ENCODE measurements around the gene GRK7. TPM values are rescaled to one million over a fixed set of nuclear protein-coding genes. Genes with fewer than 3 reads are reported as not detected.

The GRK7 gene, protein sequence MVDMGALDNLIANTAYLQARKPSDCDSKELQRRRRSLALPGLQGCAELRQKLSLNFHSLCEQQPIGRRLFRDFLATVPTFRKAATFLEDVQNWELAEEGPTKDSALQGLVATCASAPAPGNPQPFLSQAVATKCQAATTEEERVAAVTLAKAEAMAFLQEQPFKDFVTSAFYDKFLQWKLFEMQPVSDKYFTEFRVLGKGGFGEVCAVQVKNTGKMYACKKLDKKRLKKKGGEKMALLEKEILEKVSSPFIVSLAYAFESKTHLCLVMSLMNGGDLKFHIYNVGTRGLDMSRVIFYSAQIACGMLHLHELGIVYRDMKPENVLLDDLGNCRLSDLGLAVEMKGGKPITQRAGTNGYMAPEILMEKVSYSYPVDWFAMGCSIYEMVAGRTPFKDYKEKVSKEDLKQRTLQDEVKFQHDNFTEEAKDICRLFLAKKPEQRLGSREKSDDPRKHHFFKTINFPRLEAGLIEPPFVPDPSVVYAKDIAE (N-terminal part only)
- total RNA-seq (under 1 TPM in 2 of 5 donors, not detected in 3; 0.29 to 0.37 TPM), polyA plus RNA-seq (under 1 TPM in 1 of 3 donors, not detected in 2; 0.05 TPM)
- long read RNA-seq, donor 1, result 0 reads
- long read RNA-seq, donor 2, result 0 reads
- long read RNA-seq, donor 3, result 0 reads
- long read RNA-seq, donor 4, result 0 reads
- long read RNA-seq, donor 5, result 0 reads
- long read RNA-seq, donor 6, result 0 reads
- long read RNA-seq, donor 7, result 0 reads
- long read RNA-seq, donor 8, result 0 reads
- long read RNA-seq, donor 9, result 0 reads
- long read RNA-seq, donor 10, result 0 reads

- Histone ChIP-seq H3K4me1 (no peaks in the 10 kb centered on the region), H3K4me3 (no peak within 1 kb of the TSS), H3K9me3 (no peaks in the 10 kb centered on the region), H3K36me3 (no peaks in the 10 kb centered on the region), H3K27me3 (no peaks in the 10 kb centered on the region), H3K27ac (no peak within 1 kb of the TSS)
- intact Hi-C loops (cut with DNase I; ENCODE audit: low total_unique reads), result no loop called here
- TF ChIP-seq EP300 (IDR thresholded peaks at IDR 0.05) (no peak), POLR2A (IDR thresholded peaks at IDR 0.05) (no peak), POLR2AphosphoS5 (IDR thresholded peaks at IDR 0.05) (no peak)
- TF ChIP-seq, protein P1, sequence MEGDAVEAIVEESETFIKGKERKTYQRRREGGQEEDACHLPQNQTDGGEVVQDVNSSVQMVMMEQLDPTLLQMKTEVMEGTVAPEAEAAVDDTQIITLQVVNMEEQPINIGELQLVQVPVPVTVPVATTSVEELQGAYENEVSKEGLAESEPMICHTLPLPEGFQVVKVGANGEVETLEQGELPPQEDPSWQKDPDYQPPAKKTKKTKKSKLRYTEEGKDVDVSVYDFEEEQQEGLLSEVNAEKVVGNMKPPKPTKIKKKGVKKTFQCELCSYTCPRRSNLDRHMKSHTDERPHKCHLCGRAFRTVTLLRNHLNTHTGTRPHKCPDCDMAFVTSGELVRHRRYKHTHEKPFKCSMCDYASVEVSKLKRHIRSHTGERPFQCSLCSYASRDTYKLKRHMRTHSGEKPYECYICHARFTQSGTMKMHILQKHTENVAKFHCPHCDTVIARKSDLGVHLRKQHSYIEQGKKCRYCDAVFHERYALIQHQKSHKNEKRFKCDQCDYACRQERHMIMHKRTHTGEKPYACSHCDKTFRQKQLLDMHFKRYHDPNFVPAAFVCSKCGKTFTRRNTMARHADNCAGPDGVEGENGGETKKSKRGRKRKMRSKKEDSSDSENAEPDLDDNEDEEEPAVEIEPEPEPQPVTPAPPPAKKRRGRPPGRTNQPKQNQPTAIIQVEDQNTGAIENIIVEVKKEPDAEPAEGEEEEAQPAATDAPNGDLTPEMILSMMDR (IDR thresholded peaks at IDR 0.05), result no peak
- WGBS, 5 donors, result 91 to 98% (median 96%) methylated on average over 9 of the region's 9 CpGs
- DNase-seq, result no peak
Observed at GRCh38 chr3:141763088-141763750, at the start of gene GRK7. Gene GRK7 (plus strand): TSS chr3:141763408. CDS start chr3:141778285, 14,877 bp downstream.

DNA sequence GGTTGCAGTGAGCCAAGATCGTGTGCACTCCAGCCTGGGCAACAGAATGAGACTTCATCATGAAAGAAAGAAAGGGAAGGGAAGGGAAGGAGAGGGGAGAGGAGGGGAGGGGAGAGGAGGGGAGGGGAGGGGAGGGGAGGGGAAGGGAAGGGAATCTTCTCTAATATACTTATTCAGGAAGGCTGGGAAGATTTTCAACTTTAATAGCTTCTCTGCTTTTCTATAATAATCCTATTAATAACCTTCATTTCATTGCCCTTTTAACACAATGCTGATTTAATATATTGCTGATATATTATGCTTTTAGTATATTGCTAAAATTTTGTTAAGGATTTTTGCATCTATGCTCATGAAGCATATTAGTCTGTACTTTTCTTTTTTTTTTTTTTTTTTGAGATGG is 48.5 kb upstream of the GRK7 start:
- H3K9me3 ChIP-seq, result no peaks in the 10 kb centered on the region
- peaks cover 0 to 7% (median 3%) of the 10 kb centered on the region in 4 donors for H3K4me1 ChIP-seq
- DNase-seq, result no peak
- intact Hi-C loops (cut with DNase I; ENCODE audit: low total_unique reads), result no loop called here
- no peak overlapping the region for H3K27ac ChIP-seq
- no peaks in the 10 kb centered on the region for H3K36me3 ChIP-seq
- 86 to 96% (median 90%) methylated on average over 1 of the region's 1 CpG; no CpG with 5 or more reads in 1 of the 5 donors for WGBS, 5 donors
- no peaks in the 10 kb centered on the region for H3K27me3 ChIP-seq
- TF ChIP-seq, protein P1 (IDR thresholded peaks at IDR 0.05), result no peak
- no peak overlapping the region for H3K4me3 ChIP-seq

GRCh38 chr3:141722081-141722480 is 41.1 kb upstream of the GRK7 start:
- intact Hi-C loops (cut with DNase I; ENCODE audit: low total_unique reads), result no loop called here
- 83 to 94% (median 91%) methylated on average over 2 of the region's 2 CpGs for WGBS, 5 donors
- no peaks in the 10 kb centered on the region for H3K4me1 ChIP-seq
- H3K9me3 ChIP-seq, result no peaks in the 10 kb centered on the region
- no peak overlapping the region for H3K27ac ChIP-seq
- TF ChIP-seq EP300 (IDR thresholded peaks at IDR 0.05), result no peak
- no peak for TF ChIP-seq POLR2A (IDR thresholded peaks at IDR 0.05)
- TF ChIP-seq, protein P1 (IDR thresholded peaks at IDR 0.05), result no peak
- TF ChIP-seq POLR2AphosphoS5 (IDR thresholded peaks at IDR 0.05), result no peak
- H3K4me3 ChIP-seq, result no peak overlapping the region
- H3K36me3 ChIP-seq, result no peaks in the 10 kb centered on the region
- no peak for DNase-seq
- H3K27me3 ChIP-seq, result no peaks in the 10 kb centered on the region

DNA sequence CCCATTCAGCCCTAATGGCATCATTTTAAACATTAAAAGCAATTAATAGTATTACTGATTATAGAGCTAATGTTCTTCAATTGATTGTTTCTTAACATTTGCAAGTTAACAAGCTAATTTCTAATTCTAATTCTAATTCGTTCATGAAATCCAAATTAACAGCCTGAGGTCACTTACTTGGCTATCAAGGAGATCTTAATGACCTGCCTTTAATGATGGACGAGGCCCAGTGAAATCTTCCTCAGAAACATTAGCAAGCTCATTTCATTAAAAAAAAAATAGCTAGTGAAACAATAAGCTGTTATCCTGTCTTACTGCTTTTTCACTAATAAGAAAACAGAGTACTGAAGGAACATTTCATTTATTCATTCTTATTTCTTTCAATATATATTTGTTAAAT is 40.6 kb upstream of the GRK7 start:
- Histone ChIP-seq H3K27me3 (no peaks in the 10 kb centered on the region), H3K9me3 (no peaks in the 10 kb centered on the region), H3K4me3 (no peak overlapping the region), H3K4me1 (no peaks in the 10 kb centered on the region), H3K36me3 (no peaks in the 10 kb centered on the region), H3K27ac (no peak overlapping the region)
- intact Hi-C loops (cut with DNase I; ENCODE audit: low total_unique reads), result no loop called here
- WGBS, 5 donors, result 71 to 88% (median 81%) methylated on average over 2 of the region's 2 CpGs
- TF ChIP-seq POLR2AphosphoS5 (IDR thresholded peaks at IDR 0.05), result no peak
- TF ChIP-seq, protein P1 (IDR thresholded peaks at IDR 0.05), result no peak
- no peak for TF ChIP-seq POLR2A (IDR thresholded peaks at IDR 0.05)
- no peak for TF ChIP-seq EP300 (IDR thresholded peaks at IDR 0.05)
- no peak for DNase-seq

Data from stomach (tissue), 19 donors.